Measurements from ENCODE around the gene BCL2L11.

GRCh38 chr2:111186121-111186715 lies 65.5 kb downstream of the BCL2L11 start:
- TF ChIP-seq CTCF (conservative IDR thresholded peaks at IDR 0.05; ENCODE audit: low read depth, low read length), result no peak
- no peak for TF ChIP-seq EZH2 (IDR thresholded peaks at IDR 0.05; ENCODE audit: borderline replicate concordance, low read depth, low read length, poor library complexity, severe bottlenecking)
